K562 (cell line): ENCODE data around the gene CCZ1B.
"Not testable (repeated sequence)": the region's sequence is repeated elsewhere in the genome, so short reads cannot be mapped to it uniquely, and the experiment has no call there.

ENCODE experiments used
- ATF7 ChIP-seq: fragments of 450-650 bp; IDR thresholded peaks from 2 replicates; pipeline ENCODE4 v1.7.1; 2014; ENCODE audit warnings: mild to moderate bottlenecking, moderate library complexity
- CBX8 ChIP-seq: fragments of 200-600 bp; sonication (generic); IDR thresholded peaks from 2 replicates; pipeline ENCODE4 v1.6.1; 2012; ENCODE audit warnings: borderline replicate concordance, mixed run types, low read depth, mild to moderate bottlenecking, moderate library complexity, mixed read lengths, low read length, control low read depth, inconsistent platforms; ENCODE audit not compliant: poor library complexity, severe bottlenecking; ENCODE audit errors: extremely low read depth
- ETV5 ChIP-seq: sonication (generic); formaldehyde crosslinking; IDR thresholded peaks from 2 replicates; pipeline ENCODE4 v1.4.0; 2020; ENCODE audit warnings: low read depth, mild to moderate bottlenecking, missing genetic modification reagents
- EZH2 ChIP-seq: IDR thresholded peaks from 2 replicates; pipeline ENCODE4 v1.6.1; 2012; ENCODE audit warnings: low read depth, mild to moderate bottlenecking, inconsistent platforms, low read length, borderline replicate concordance
- GATAD2A ChIP-seq: fragments of 450-650 bp; IDR thresholded peaks from 2 replicates; pipeline ENCODE4 v1.6.1; 2017
- HSF4 ChIP-seq: fragments of 250-450 bp; sonication (Bioruptor Pico); IDR thresholded peaks from 2 replicates; pipeline ENCODE4 v2.1.2; 2022; ENCODE audit warnings: mild to moderate bottlenecking, moderate library complexity, borderline replicate concordance
- JUNB ChIP-seq: fragments of 450-650 bp; formaldehyde crosslinking; conservative IDR thresholded peaks from 2 replicates; pipeline ENCODE4 v1.4.0; 2020; ENCODE audit warnings: mild to moderate bottlenecking
- NRF1 ChIP-seq, 2 experiments: fragments of 450-650 bp; IDR thresholded peaks in 1 of 2; conservative IDR thresholded peaks in 1 of 2; 2 replicates each; pipeline ENCODE4 v1.6.1; 2014; ENCODE audit warnings: mild to moderate bottlenecking in 2 of 2
- RAD51 ChIP-seq: fragments of 450-650 bp; IDR thresholded peaks from 2 replicates; pipeline ENCODE4 v1.7.1; 2016; ENCODE audit warnings: low read depth, mild to moderate bottlenecking, borderline replicate concordance
- ZNF133 ChIP-seq: fragments of 250-450 bp; sonication (Bioruptor Pico); IDR thresholded peaks from 2 replicates; pipeline ENCODE4 v1.4.0; 2020; ENCODE audit warnings: mild to moderate bottlenecking
- ZNF224 ChIP-seq: sonication (generic); formaldehyde crosslinking; IDR thresholded peaks from 2 replicates; pipeline ENCODE4 v1.8.0; 2022; ENCODE audit warnings: mild to moderate bottlenecking, missing genetic modification reagents
- TF ChIP-seq, protein P1 (sequence below), 3 experiments: IDR thresholded peaks in 2 of 3; conservative IDR thresholded peaks in 1 of 3; 2 replicates each; pipeline ENCODE4 v1.5.1; 2011 to 2012; ENCODE audit warnings: low read length in 3 of 3, mild to moderate bottlenecking in 3 of 3, control low read depth in 2 of 3, improper control_type of control experiment in 1 of 3, inconsistent platforms in 1 of 3, low read depth in 1 of 3, mixed read lengths in 1 of 3, moderate library complexity in 1 of 3; ENCODE audit not compliant: insufficient read depth in 2 of 3

DNA sequence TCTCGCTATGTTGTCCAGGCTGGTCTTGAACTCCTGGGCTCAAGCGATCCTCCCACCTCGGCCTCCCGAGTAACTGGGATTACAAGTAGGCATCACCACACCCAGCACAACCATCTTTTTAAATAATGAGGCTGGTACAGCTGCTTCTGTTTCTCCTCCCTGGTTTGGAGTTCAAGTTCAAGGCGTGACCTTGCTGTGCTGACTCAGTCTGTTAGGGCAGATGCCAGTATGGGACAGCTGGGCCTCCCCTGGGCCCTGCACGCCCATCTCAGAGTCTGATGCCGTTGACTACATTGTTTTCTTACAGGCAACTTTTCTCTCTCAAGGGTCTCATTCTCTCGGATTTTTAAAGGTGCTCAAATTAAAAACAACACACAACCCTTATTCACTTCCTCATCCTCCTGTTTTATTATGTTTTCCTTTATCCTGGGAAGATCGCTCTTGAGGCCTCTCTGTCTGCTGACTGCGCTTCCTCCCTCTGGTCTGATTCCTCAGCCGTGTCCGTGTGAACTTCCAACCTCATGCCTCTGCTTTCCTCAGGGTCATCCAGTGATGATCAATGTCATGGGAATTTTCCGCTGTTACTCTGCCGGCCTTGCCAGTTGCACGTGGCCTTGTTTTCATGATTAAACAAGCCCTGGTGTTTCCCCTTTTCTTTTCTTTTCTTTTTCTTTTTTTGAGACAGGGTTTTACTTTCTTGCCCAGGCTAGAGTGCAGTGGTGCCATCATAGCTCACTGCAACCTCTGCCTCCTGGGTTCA lies 33.8 kb downstream of the CCZ1B start:
- not testable (repeated sequence) for TF ChIP-seq ETV5 (CRISPR knock-in tag); NRF1 (conservative IDR thresholded peaks at IDR 0.05 in 1 of 2, IDR thresholded peaks at IDR 0.05 in 1 of 2); CBX8; EZH2; ATF7; ZNF224 (CRISPR knock-in tag); ZNF133 (CRISPR knock-in tag); JUNB (CRISPR knock-in tag); HSF4 (CRISPR knock-in tag); GATAD2A; RAD51
- TF ChIP-seq, protein P1, sequence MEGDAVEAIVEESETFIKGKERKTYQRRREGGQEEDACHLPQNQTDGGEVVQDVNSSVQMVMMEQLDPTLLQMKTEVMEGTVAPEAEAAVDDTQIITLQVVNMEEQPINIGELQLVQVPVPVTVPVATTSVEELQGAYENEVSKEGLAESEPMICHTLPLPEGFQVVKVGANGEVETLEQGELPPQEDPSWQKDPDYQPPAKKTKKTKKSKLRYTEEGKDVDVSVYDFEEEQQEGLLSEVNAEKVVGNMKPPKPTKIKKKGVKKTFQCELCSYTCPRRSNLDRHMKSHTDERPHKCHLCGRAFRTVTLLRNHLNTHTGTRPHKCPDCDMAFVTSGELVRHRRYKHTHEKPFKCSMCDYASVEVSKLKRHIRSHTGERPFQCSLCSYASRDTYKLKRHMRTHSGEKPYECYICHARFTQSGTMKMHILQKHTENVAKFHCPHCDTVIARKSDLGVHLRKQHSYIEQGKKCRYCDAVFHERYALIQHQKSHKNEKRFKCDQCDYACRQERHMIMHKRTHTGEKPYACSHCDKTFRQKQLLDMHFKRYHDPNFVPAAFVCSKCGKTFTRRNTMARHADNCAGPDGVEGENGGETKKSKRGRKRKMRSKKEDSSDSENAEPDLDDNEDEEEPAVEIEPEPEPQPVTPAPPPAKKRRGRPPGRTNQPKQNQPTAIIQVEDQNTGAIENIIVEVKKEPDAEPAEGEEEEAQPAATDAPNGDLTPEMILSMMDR (IDR thresholded peaks at IDR 0.05 in 2 of 3, conservative IDR thresholded peaks at IDR 0.05 in 1 of 3; ENCODE audit: insufficient read depth in 2 of 3, low read depth in 1 of 3, low read length in 3 of 3) = not testable (repeated sequence)
